ENCODE data around the gene THAP12. TPM values are rescaled to one million over a fixed set of nuclear protein-coding genes. Genes with fewer than 3 reads are reported as not detected.
A peak's percentile ranks its signal among the peaks of the same experiment; 100 is the strongest.

Gene THAP12
- total and polyA plus RNA-seq, 2 donors (not counting 3 experiments of a cell fraction or from before 2014, with no cell fraction given), result 12.2 to 36.7 TPM

- Histone ChIP-seq H2AFZ (ENCODE audit: low read depth, low read length) (peak overlapping the region; percentile 8), H4K20me1 (replicated peaks; ENCODE audit: control insufficient read depth, extremely low read depth, insufficient read depth, low read length) (no peaks in the 10 kb centered on the region), H3K9me3 (replicated peaks; ENCODE audit: control insufficient read depth, insufficient read depth, low read length) (no peaks in the 10 kb centered on the region), H3K79me2 (ENCODE audit: control insufficient read depth, insufficient read depth, low read length) (no peaks in the 10 kb centered on the region), H3K9me1 (replicated peaks; ENCODE audit: control insufficient read depth, extremely low read depth, insufficient read depth, low read length) (no peaks in the 10 kb centered on the region), H3K4me1 (ENCODE audit: control insufficient read depth, extremely low read depth, insufficient read depth, low read length) (peaks cover 4% of the 10 kb centered on the region), H3K9ac (replicated peaks; ENCODE audit: extremely low read depth, insufficient read depth, low read length) (no peak overlapping the region), H3K27me3 (ENCODE audit: control insufficient read depth in 2 of 2, insufficient read depth in 2 of 2, low read length in 2 of 2) (peaks cover 2 to 11% of the 10 kb centered on the region in 2 experiments), H3K4me3 (replicated peaks in 1 of 3; ENCODE audit: insufficient read depth in 1 of 3, low read depth in 1 of 3, low read length in 3 of 3) (no peak overlapping the region), H3K36me3 (ENCODE audit: control insufficient read depth in 2 of 2, extremely low read depth in 1 of 2, insufficient read depth in 2 of 2, low read length in 2 of 2) (no peaks in the 10 kb centered on the region), H3K27ac (ENCODE audit: insufficient read depth, low read depth, low read length) (no peak overlapping the region), H3K4me2 (ENCODE audit: insufficient read depth, low read length) (no peak overlapping the region)
- ChIA-PET CTCF (interaction anchor here (0.6 to 1.1 kb wide), 2 partner anchors 11 to 26 kb away, joined by 3 read pairs; no protein-coding TSS in a partner anchor), POLR2A (no interaction called here)
- intact Hi-C loops (cut with micrococcal nuclease), result no loop called here
- DNase-seq (ENCODE audit: low read depth, low spot score), result peak; percentile 12
- BruUV-seq (replicated peaks), result no TSS peak
- TF ChIP-seq MAX (IDR thresholded peaks at IDR 0.05; ENCODE audit: insufficient read depth, insufficient read length) (no peak), EZH2 (IDR thresholded peaks at IDR 0.05; ENCODE audit: borderline replicate concordance, low read depth, low read length, severe bottlenecking) (no peak), CTCF (IDR thresholded peaks at IDR 0.05; ENCODE audit: extremely low read depth in 1 of 2, insufficient read depth in 1 of 2, low read depth in 1 of 2, low read length in 2 of 2) (no peak), GATA2 (IDR thresholded peaks at IDR 0.05; ENCODE audit: insufficient read depth, insufficient read length, low read depth, low read length) (no peak), POLR2A (IDR thresholded peaks at IDR 0.05; ENCODE audit: low read depth, low read length) (no peak), FOS (IDR thresholded peaks at IDR 0.05; ENCODE audit: borderline replicate concordance, insufficient read depth, low read length) (no peak), POLR2AphosphoS5 (IDR thresholded peaks at IDR 0.05; ENCODE audit: insufficient read depth, low read depth, low read length) (no peak), JUN (IDR thresholded peaks at IDR 0.05; ENCODE audit: borderline replicate concordance, insufficient read depth, insufficient read length, low read depth) (no peak), MYC (IDR thresholded peaks at IDR 0.05; ENCODE audit: low read depth, low read length) (no peak)
- FAIRE-seq, result no peak
- dilution Hi-C loops (cut with MboI; ENCODE audit: extremely low pct_ligation_motif_present, low sequenced_read_pairs), result no loop called here
These were observed 27.4 kb upstream of the THAP12 start for GRCh38 chr11:76408171-76408965.

Measured in endothelial cell of umbilical vein (primary cell).